ENCODE results near the gene USF3.

GRCh38 chr3:113623324-113623723, 73.1 kb downstream of the USF3 start:
- TF ChIP-seq CTCF (IDR thresholded peaks at IDR 0.05; ENCODE audit: poor library complexity) (peak; percentile 38), EZH2phosphoT487 (IDR thresholded peaks at IDR 0.05; ENCODE audit: low read depth, severe bottlenecking, unreplicated experiment) (no peak)

Measured in hepatocyte (in vitro differentiated cells).